Neural progenitor cell (in vitro differentiated cells): ENCODE data around the gene PDLIM5.

Experiments used
- EZH2phosphoT487 ChIP-seq: fragments of 200-600 bp; sonication (generic); IDR thresholded peaks from 2 replicates; pipeline ENCODE4 v1.6.1; 2017; ENCODE audit warnings: antibody characterized with exemption
- TF ChIP-seq, protein P1 (sequence below): fragments of 200-600 bp; sonication (generic); IDR thresholded peaks from 2 replicates; pipeline ENCODE4 v1.5.1; 2017; ENCODE audit warnings: antibody characterized with exemption, mild to moderate bottlenecking

DNA sequence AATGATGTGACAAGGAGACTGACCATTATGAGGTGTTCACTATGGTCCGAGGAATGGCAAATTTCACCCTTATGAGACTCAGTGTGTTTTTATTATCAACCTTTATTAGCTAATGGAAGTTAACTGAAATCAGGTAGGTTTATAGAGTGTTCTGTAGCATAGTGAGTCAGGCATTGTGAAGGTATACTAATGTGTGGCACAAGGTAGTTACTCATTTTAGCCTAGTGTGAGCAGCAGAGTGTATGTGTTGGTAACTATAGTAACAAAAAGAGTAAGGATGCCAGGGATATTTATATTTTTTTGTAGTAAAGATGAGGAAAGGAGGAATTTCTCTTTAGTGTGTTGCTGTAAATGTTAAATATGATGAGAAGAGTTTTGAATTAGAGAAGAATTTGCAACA, 12.0 kb downstream of the PDLIM5 start:
- TF ChIP-seq, protein P1, sequence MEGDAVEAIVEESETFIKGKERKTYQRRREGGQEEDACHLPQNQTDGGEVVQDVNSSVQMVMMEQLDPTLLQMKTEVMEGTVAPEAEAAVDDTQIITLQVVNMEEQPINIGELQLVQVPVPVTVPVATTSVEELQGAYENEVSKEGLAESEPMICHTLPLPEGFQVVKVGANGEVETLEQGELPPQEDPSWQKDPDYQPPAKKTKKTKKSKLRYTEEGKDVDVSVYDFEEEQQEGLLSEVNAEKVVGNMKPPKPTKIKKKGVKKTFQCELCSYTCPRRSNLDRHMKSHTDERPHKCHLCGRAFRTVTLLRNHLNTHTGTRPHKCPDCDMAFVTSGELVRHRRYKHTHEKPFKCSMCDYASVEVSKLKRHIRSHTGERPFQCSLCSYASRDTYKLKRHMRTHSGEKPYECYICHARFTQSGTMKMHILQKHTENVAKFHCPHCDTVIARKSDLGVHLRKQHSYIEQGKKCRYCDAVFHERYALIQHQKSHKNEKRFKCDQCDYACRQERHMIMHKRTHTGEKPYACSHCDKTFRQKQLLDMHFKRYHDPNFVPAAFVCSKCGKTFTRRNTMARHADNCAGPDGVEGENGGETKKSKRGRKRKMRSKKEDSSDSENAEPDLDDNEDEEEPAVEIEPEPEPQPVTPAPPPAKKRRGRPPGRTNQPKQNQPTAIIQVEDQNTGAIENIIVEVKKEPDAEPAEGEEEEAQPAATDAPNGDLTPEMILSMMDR: no peak
- TF ChIP-seq EZH2phosphoT487: no peak
